H1 (cell line): ENCODE results near the gene GPX5. TPM values are rescaled to one million over a fixed set of nuclear protein-coding genes. Genes with fewer than 3 reads are reported as not detected.

Experiments
- BCL11A ChIP-seq, 2 experiments: IDR thresholded peaks; one replicate each; pipeline ENCODE4 v1.6.1; 2011; ENCODE audit warnings: low read depth in 2 of 2, low read length in 2 of 2, mild to moderate bottlenecking in 2 of 2
- CBX5 ChIP-seq: fragments of 300-800, 300-1000 bp; sonication (generic); IDR thresholded peaks from 2 replicates; pipeline ENCODE4 v1.7.1; 2016; ENCODE audit warnings: antibody characterized with exemption, low read length, low read depth
- CBX8 ChIP-seq: fragments of 300-800, 300-1000 bp; sonication (generic); IDR thresholded peaks from 2 replicates; pipeline ENCODE4 v1.7.1; 2016; ENCODE audit warnings: low read depth, low read length, borderline replicate concordance
- CEBPB ChIP-seq: IDR thresholded peaks from 2 replicates; pipeline ENCODE4 v1.6.1; 2012; ENCODE audit warnings: low read depth, low read length
- CREB1 ChIP-seq: IDR thresholded peaks from 2 replicates; pipeline ENCODE4 v1.6.1; 2012; ENCODE audit warnings: inconsistent platforms
- EGR1 ChIP-seq: IDR thresholded peaks from 2 replicates; pipeline ENCODE4 v1.6.1; 2011; ENCODE audit warnings: low read depth, low read length, borderline replicate concordance
- GABPA ChIP-seq: IDR thresholded peaks from 2 replicates; pipeline ENCODE4 v1.6.1; 2011; ENCODE audit warnings: mild to moderate bottlenecking, low read length, moderate library complexity, borderline replicate concordance; ENCODE audit not compliant: insufficient read depth
- HDAC6 ChIP-seq: IDR thresholded peaks from one replicate; pipeline ENCODE4 v1.7.1; 2012; ENCODE audit warnings: low read depth, mild to moderate bottlenecking, inconsistent platforms, low read length, moderate library complexity
- KDM1A ChIP-seq: fragments of 200-600, 300-600 bp; sonication (generic); IDR thresholded peaks from 2 replicates; pipeline ENCODE4 v1.7.1; 2016; ENCODE audit warnings: mild to moderate bottlenecking, low read length, borderline replicate concordance
- KDM5A ChIP-seq: fragments of 200-600 bp; IDR thresholded peaks from 2 replicates; pipeline ENCODE4 v1.7.1; 2012; ENCODE audit warnings: mild to moderate bottlenecking, low read length, inconsistent platforms, mixed read lengths
- NANOG ChIP-seq: IDR thresholded peaks from 2 replicates; pipeline ENCODE4 v1.6.1; 2011; ENCODE audit warnings: low read length, low read depth, mild to moderate bottlenecking, inconsistent platforms; ENCODE audit not compliant: insufficient read depth, poor library complexity, severe bottlenecking
- PHF8 ChIP-seq: fragments of 200-600 bp; sonication (generic); conservative IDR thresholded peaks from 2 replicates; pipeline ENCODE4 v1.7.1; 2012; ENCODE audit warnings: low read depth, mild to moderate bottlenecking, inconsistent platforms, low read length, moderate library complexity
- POLR2A ChIP-seq, 2 experiments: IDR thresholded peaks; 1 replicate in 1 of 2; 2 replicates in 1 of 2; pipeline ENCODE4 v1.6.1; 2011; ENCODE audit warnings: low read depth in 2 of 2, low read length in 2 of 2, mild to moderate bottlenecking in 2 of 2; ENCODE audit errors: control extremely low read depth in 1 of 2
- RAD21 ChIP-seq, 2 experiments: IDR thresholded peaks in 1 of 2; conservative IDR thresholded peaks in 1 of 2; 2 replicates each; pipeline ENCODE4 v1.6.1; 2011; ENCODE audit warnings: low read depth in 2 of 2, low read length in 2 of 2, improper control_type of control experiment in 1 of 2, inconsistent platforms in 1 of 2, mild to moderate bottlenecking in 1 of 2, moderate library complexity in 1 of 2
- RBBP5 ChIP-seq: IDR thresholded peaks from 2 replicates; pipeline ENCODE4 v1.7.1; 2012; ENCODE audit warnings: low read depth, mild to moderate bottlenecking, inconsistent platforms, low read length, moderate library complexity, borderline replicate concordance
- SIX5 ChIP-seq: IDR thresholded peaks from 2 replicates; pipeline ENCODE4 v1.6.1; 2011; ENCODE audit warnings: mild to moderate bottlenecking, low read depth, low read length
- SP1 ChIP-seq: IDR thresholded peaks from 2 replicates; pipeline ENCODE4 v1.6.1; 2011; ENCODE audit warnings: low read depth, low read length
- SP2 ChIP-seq: IDR thresholded peaks from 2 replicates; pipeline ENCODE4 v1.6.1; 2012; ENCODE audit warnings: mild to moderate bottlenecking, low read length, inconsistent platforms
- TAF1 ChIP-seq: IDR thresholded peaks from 2 replicates; pipeline ENCODE4 v1.6.1; 2011; ENCODE audit warnings: mild to moderate bottlenecking, low read depth, low read length
- TAF7 ChIP-seq: optimal IDR thresholded peaks from 2 replicates; pipeline ENCODE3; 2011; ENCODE audit warnings: low read depth, mild to moderate bottlenecking, inconsistent platforms, low read length, moderate library complexity, borderline replicate concordance
- TEAD4 ChIP-seq: IDR thresholded peaks from 2 replicates; pipeline ENCODE4 v1.6.1; 2012; ENCODE audit warnings: low read depth, low read length, inconsistent platforms, mixed read lengths
- polyA plus RNA-seq, 7 experiments: library from polyadenylated mRNA; depleted of rRNA in 3 of 7; stranded (reverse) in 5 of 7; unstranded in 2 of 7; fragments of >200 nt in 5 of 7; fragments of 200-250 nt in 2 of 7; gene quantifications; 1 replicate in 5 of 7; 2 replicates in 1 of 7; 4 replicates in 1 of 7; pipeline versions ENCODE4 v1.2.1 to v1.2.3, GENCODE V29; 2011 to 2013; ENCODE audit warnings: missing spikeins in 2 of 7, mixed read lengths in 2 of 7
- total RNA-seq: library from RNA; stranded (reverse); fragmentation: NEBNext Ultra II Directional; extraction: Animal tissue kit (Norgen Biotek cat#: 25700); gene quantifications from 2 replicates; pipeline ENCODE4 v1.2.1, GENCODE V29; 2021
- TF ChIP-seq, protein P1 (sequence below): IDR thresholded peaks from 2 replicates; pipeline ENCODE4 v1.6.1; 2011; ENCODE audit warnings: low read length, improper control_type of control experiment
- TF ChIP-seq, protein P2 (sequence below): IDR thresholded peaks from 2 replicates; pipeline ENCODE4 v1.6.1; 2012; ENCODE audit warnings: inconsistent platforms

Gene GPX5
- total and polyA plus RNA-seq, 2 of the 8 experiments (the other 6 are each of a cell fraction or from before 2014, with no cell fraction given): 0.08 TPM; not detected in 1

DNA sequence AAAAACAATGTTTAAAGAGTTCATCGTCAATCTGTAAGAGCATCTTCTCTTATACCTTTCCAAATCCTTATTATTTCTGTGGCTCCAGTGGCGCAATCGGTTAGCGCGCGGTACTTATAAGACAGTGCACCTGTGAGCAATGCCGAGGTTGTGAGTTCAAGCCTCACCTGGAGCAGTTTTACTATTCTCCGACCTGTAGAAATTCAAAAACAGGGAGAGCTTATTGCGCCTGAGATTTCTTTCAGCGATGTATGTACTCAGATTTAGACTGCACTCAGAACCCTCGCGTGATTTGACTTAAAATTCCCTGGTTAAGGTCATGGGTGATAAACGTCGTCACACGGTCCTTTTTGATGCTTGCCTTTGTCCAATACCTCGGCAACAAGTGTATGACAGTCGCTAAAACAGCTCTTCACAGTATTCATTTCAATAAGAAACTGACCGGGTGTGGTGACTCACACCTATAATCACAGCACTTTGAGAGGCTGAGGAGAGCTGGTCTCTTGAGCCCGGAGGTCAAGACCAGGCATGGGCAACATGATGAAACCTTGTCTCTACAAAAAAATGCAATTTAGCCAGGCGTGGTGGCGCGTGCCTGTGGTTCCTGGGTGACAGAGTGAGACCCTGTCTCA lies 11.9 kb downstream of the GPX5 start (continued):
- no peak for TF ChIP-seq RBBP5
- no peak for TF ChIP-seq TAF1
- no peak for TF ChIP-seq RAD21 (IDR thresholded peaks at IDR 0.05 in 1 of 2, conservative IDR thresholded peaks at IDR 0.05 in 1 of 2; ENCODE audit: low read depth in 2 of 2, low read length in 2 of 2)
- no peak for TF ChIP-seq PHF8
- TF ChIP-seq CBX5: no peak
- no peak for TF ChIP-seq GABPA
- no peak for TF ChIP-seq BCL11A (IDR thresholded peaks at IDR 0.05; ENCODE audit: low read depth in 2 of 2, low read length in 2 of 2)
- peak; percentile 63; the same call in 1 of the 2 replicates for TF ChIP-seq TEAD4
- TF ChIP-seq EGR1: no peak
- TF ChIP-seq HDAC6: no peak
- peak; percentile 25 for TF ChIP-seq TAF7
- TF ChIP-seq NANOG: no peak
- no peak for TF ChIP-seq POLR2A (IDR thresholded peaks at IDR 0.05; ENCODE audit: control extremely low read depth in 1 of 2, low read depth in 2 of 2, low read length in 2 of 2)
- peak; percentile 97 for TF ChIP-seq CEBPB
- TF ChIP-seq CBX8: no peak
- 0 out of 2 replicates have a peak, but pooled peaks have one; percentile 10 for TF ChIP-seq CREB1
- TF ChIP-seq, protein P1, sequence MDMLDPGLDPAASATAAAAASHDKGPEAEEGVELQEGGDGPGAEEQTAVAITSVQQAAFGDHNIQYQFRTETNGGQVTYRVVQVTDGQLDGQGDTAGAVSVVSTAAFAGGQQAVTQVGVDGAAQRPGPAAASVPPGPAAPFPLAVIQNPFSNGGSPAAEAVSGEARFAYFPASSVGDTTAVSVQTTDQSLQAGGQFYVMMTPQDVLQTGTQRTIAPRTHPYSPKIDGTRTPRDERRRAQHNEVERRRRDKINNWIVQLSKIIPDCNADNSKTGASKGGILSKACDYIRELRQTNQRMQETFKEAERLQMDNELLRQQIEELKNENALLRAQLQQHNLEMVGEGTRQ: no peak
- TF ChIP-seq SIX5: no peak
- no peak for TF ChIP-seq KDM5A
- no peak for TF ChIP-seq SP2
- TF ChIP-seq SP1: no peak
- 0 out of 2 replicates have a peak, but pooled peaks have one; percentile 13 for TF ChIP-seq KDM1A
- TF ChIP-seq, protein P2, sequence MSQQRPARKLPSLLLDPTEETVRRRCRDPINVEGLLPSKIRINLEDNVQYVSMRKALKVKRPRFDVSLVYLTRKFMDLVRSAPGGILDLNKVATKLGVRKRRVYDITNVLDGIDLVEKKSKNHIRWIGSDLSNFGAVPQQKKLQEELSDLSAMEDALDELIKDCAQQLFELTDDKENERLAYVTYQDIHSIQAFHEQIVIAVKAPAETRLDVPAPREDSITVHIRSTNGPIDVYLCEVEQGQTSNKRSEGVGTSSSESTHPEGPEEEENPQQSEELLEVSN: no peak
